H1 (cell line): ENCODE results near the gene GRHL3. TPM values are rescaled to one million over a fixed set of nuclear protein-coding genes. Genes with fewer than 3 reads are reported as not detected.

Experiments used
- GABPA ChIP-seq: IDR thresholded peaks from 2 replicates; pipeline ENCODE4 v1.6.1; 2011; ENCODE audit warnings: mild to moderate bottlenecking, low read length, moderate library complexity, borderline replicate concordance; ENCODE audit not compliant: insufficient read depth
- RBBP5 ChIP-seq: IDR thresholded peaks from 2 replicates; pipeline ENCODE4 v1.7.1; 2012; ENCODE audit warnings: low read depth, mild to moderate bottlenecking, inconsistent platforms, low read length, moderate library complexity, borderline replicate concordance
- SUZ12 ChIP-seq: fragments of 200-600 bp; sonication (generic); IDR thresholded peaks from 2 replicates; pipeline ENCODE4 v1.6.1; 2012; ENCODE audit warnings: mild to moderate bottlenecking, inconsistent platforms, low read length, moderate library complexity, mixed read lengths
- polyA plus RNA-seq, 7 experiments: library from polyadenylated mRNA; depleted of rRNA in 3 of 7; stranded (reverse) in 5 of 7; unstranded in 2 of 7; fragments of >200 nt in 5 of 7; fragments of 200-250 nt in 2 of 7; gene quantifications; 1 replicate in 5 of 7; 2 replicates in 1 of 7; 4 replicates in 1 of 7; pipeline versions ENCODE4 v1.2.1 to v1.2.3, GENCODE V29; 2011 to 2013; ENCODE audit warnings: missing spikeins in 2 of 7, mixed read lengths in 2 of 7
- total RNA-seq: library from RNA; stranded (reverse); fragmentation: NEBNext Ultra II Directional; extraction: Animal tissue kit (Norgen Biotek cat#: 25700); gene quantifications from 2 replicates; pipeline ENCODE4 v1.2.1, GENCODE V29; 2021

The GRHL3 gene
- total and polyA plus RNA-seq, 2 of the 8 experiments (the other 6 are each of a cell fraction or from before 2014, with no cell fraction given) = 0.80 to 1.8 TPM

- TF ChIP-seq RBBP5 = no peak
- no peak for TF ChIP-seq GABPA
- TF ChIP-seq SUZ12 = no peak
Observed at GRCh38 chr1:24351247-24351646, 32.1 kb downstream of the GRHL3 start (continued).
